ENCODE data around the gene OR5B2. TPM values are rescaled to one million over a fixed set of nuclear protein-coding genes. Genes with fewer than 3 reads are reported as not detected.

Gene OR5B2
- total RNA-seq (2022; extraction: Qiagen RNA extraction; ENCODE audit: low read depth): not detected in 5 replicates

GRCh38 chr11:58428021-58428420 lies at the start of gene OR5B2:
Gene OR5B2, minus strand, starts transcription at chr11:58428121. Its CDS starts 4,860 bp downstream, at chr11:58423261.

GRCh38 chr11:58442136-58442535 lies 14.2 kb upstream of the OR5B2 start, which contains the start of gene OR5B12:
Gene OR5B12, minus strand, starts transcription at chr11:58442236. Its CDS starts 2,085 bp downstream, at chr11:58440151.

GRCh38 chr11:58406774-58407173 lies 21.1 kb downstream of the OR5B2 start, which contains the start of gene OR5B3:
Gene OR5B3, minus strand, starts transcription at chr11:58406874. Its CDS starts 3,465 bp downstream, at chr11:58403409.

Other genes starting within 250 kb of the OR5B2 start
- not detected in 5 replicates for gene OR9Q2, start 239.1 kb downstream of the OR5B2 start, total RNA-seq (2022; extraction: Qiagen RNA extraction; ENCODE audit: low read depth)
- not detected in 5 replicates for gene OR1S2, start 224.0 kb downstream of the OR5B2 start, total RNA-seq (2022; extraction: Qiagen RNA extraction; ENCODE audit: low read depth)
- not detected in 5 replicates for gene OR1S1, start 215.4 kb downstream of the OR5B2 start, total RNA-seq (2022; extraction: Qiagen RNA extraction; ENCODE audit: low read depth)
- not detected in 5 replicates for gene OR10Q1, start 199.2 kb downstream of the OR5B2 start, total RNA-seq (2022; extraction: Qiagen RNA extraction; ENCODE audit: low read depth)
- not detected in 5 replicates for gene OR10W1, start 159.9 kb downstream of the OR5B2 start, total RNA-seq (2022; extraction: Qiagen RNA extraction; ENCODE audit: low read depth)
- gene OR5B17, start 69.1 kb downstream of the OR5B2 start, total RNA-seq (2022; extraction: Qiagen RNA extraction; ENCODE audit: low read depth): not detected in 5 replicates
- not detected in 5 replicates for gene OR5B3, start 21.2 kb downstream of the OR5B2 start, total RNA-seq (2022; extraction: Qiagen RNA extraction; ENCODE audit: low read depth)
- gene OR5B12, start 14.1 kb upstream of the OR5B2 start, total RNA-seq (2022; extraction: Qiagen RNA extraction; ENCODE audit: low read depth): not detected in 5 replicates
- not detected in 5 replicates for gene OR5B21, start 80.0 kb upstream of the OR5B2 start, total RNA-seq (2022; extraction: Qiagen RNA extraction; ENCODE audit: low read depth)
- 2.0 to 3.5 TPM (median 2.5 TPM) in 5 replicates for gene LPXN, start 147.7 kb upstream of the OR5B2 start, total RNA-seq (2022; extraction: Qiagen RNA extraction; ENCODE audit: low read depth)
- gene ZFP91, start 150.9 kb upstream of the OR5B2 start, total RNA-seq (2022; extraction: Qiagen RNA extraction; ENCODE audit: low read depth): 25.1 to 50.3 TPM (median 44.3 TPM) in 5 replicates
- gene CNTF, start 194.5 kb upstream of the OR5B2 start, total RNA-seq (2022; extraction: Qiagen RNA extraction; ENCODE audit: low read depth): 1.1 to 1.7 TPM (median 1.4 TPM) in 5 replicates